ENCODE measurements around the gene MADCAM1. TPM values are rescaled to one million over a fixed set of nuclear protein-coding genes. Genes with fewer than 3 reads are reported as not detected.

MADCAM1 gene
- total RNA-seq, 2 experiments from 2014 or later = 0.69 to 2.0 TPM

DNA sequence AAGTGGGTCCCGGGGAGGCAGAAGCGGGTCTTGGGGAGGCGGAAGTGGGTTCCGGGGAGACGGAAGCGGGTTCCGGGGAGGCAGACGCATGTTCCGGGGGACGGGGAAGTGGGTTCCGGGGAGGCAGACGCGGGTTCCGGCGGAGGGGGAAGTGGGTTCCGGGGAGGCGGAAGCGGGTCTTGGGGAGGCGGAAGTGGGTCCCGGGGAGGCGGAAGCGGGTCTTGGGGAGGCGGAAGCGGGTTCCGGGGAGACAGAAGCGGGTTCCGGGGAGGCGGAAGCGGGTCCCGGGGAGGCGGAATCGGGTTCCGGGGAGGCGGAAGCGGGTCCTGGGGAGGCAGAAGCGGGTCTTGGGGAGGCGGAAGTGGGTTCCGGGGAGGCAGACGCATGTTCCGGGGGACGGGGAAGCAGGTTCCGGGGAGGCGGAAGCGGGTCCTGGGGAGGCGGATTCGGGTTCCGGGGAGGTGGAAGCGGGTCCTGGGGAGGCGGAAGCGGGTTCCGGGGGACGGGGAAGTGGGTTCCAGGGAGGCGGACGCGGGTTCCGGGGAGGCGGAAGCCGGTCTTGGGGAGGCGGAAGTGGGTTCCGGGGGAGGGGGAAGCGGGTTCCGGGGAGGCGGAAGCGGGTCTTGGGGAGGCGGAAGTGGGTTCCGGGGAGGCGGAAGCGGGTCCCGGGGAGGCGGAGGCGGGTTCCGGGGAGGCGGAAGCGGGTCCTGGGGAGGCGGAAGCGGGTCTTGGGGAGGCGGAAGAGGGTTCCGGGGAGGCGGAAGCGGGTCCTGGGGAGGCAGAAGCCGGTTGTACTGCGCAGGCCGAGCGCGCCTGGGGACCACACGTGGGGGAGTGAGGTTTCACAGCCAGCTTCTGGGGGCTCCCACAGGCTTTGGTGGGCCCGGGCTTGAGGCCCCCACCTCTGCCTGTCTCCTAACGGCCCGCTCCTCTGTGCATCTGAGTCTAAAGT is 37.9 kb upstream of the MADCAM1 start:
- BruUV-seq (replicated peaks) = no TSS peak
- H3K4me3 ChIP-seq (ENCODE audit: low read depth, low read length, poor library complexity, severe bottlenecking) = no peak overlapping the region
- POLR2A ChIA-PET = no interaction called here
- H3K36me3 ChIP-seq (ENCODE audit: insufficient read depth, low read length) = no peaks in the 10 kb centered on the region
- intact Hi-C loops (cut with micrococcal nuclease; ENCODE audit: unreplicated experiment) = no loop called here
- no peaks in the 10 kb centered on the region for H3K9me3 ChIP-seq (ENCODE audit: low read length)
- CTCF ChIA-PET (ENCODE audit: unreplicated experiment) = no interaction called here
- no peak overlapping the region for H2AFZ ChIP-seq (ENCODE audit: low read length)
- H3K79me2 ChIP-seq (ENCODE audit: insufficient read depth, low read depth, low read length) = no peaks in the 10 kb centered on the region
- H3K9me2 ChIP-seq (ENCODE audit: insufficient read depth, low read length) = no peaks in the 10 kb centered on the region
- no peaks in the 10 kb centered on the region for H4K20me1 ChIP-seq (ENCODE audit: insufficient read depth, low read length)
- TF ChIP-seq EZH2phosphoT487 (IDR thresholded peaks at IDR 0.05; ENCODE audit: borderline replicate concordance, low read depth, low read length) = no peak
- TF ChIP-seq, protein P1, sequence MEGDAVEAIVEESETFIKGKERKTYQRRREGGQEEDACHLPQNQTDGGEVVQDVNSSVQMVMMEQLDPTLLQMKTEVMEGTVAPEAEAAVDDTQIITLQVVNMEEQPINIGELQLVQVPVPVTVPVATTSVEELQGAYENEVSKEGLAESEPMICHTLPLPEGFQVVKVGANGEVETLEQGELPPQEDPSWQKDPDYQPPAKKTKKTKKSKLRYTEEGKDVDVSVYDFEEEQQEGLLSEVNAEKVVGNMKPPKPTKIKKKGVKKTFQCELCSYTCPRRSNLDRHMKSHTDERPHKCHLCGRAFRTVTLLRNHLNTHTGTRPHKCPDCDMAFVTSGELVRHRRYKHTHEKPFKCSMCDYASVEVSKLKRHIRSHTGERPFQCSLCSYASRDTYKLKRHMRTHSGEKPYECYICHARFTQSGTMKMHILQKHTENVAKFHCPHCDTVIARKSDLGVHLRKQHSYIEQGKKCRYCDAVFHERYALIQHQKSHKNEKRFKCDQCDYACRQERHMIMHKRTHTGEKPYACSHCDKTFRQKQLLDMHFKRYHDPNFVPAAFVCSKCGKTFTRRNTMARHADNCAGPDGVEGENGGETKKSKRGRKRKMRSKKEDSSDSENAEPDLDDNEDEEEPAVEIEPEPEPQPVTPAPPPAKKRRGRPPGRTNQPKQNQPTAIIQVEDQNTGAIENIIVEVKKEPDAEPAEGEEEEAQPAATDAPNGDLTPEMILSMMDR (conservative IDR thresholded peaks at IDR 0.05; ENCODE audit: low read length) = no peak
- H3K4me1 ChIP-seq (ENCODE audit: insufficient read depth, low read length, poor library complexity, severe bottlenecking) = no peaks in the 10 kb centered on the region
- no peak overlapping the region for H3K27ac ChIP-seq (ENCODE audit: low read depth, low read length, poor library complexity, severe bottlenecking)
- no peak overlapping the region for H3K4me2 ChIP-seq (ENCODE audit: low read length)
- no peak for DNase-seq (ENCODE audit: low spot score)

DNA sequence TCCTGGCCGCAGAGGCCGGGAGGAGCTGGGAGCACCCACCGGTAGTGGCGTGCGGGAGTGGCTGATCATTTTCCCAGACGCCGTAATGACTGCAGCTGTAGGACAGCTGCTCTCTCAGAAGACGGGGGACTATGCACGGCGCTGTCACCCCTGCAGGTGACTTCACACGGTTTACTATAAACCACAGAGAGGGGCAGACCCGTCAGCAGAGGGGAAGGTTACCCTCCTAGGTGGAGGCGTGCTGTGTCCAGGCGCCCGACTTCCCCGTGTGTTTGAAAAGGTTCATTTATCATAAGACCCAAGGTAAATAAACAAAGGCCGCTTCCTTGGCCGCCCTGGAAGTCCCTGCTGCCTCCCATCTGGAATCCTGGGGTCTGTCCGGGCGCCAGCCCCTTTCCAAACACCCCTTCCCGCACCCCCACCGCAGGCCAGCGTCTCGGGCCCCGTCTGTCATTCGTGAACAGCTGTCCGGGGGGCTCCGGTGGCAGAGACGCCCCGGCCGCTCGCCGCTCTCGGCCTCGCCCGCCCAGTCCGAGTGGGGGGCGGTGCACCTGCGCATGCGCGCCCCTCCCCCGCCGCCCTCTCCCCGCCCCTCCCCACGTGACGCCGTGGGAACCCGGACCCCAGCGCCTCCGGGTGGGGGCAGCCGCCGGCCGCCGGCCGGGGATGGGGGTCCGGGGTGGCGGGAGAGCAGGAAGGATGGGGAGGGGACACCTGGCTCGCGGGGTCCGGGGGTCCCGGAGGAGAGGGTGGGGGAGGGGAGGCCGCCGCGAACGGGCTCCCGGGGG is 36.4 kb upstream of the MADCAM1 start:
- H4K20me1 ChIP-seq (ENCODE audit: insufficient read depth, low read length) = no peaks in the 10 kb centered on the region
- no peak for DNase-seq (ENCODE audit: low spot score)
- intact Hi-C loops (cut with micrococcal nuclease; ENCODE audit: unreplicated experiment) = no loop called here
- CTCF ChIA-PET (ENCODE audit: unreplicated experiment) = no interaction called here
- BruUV-seq (replicated peaks) = no TSS peak
- H3K4me2 ChIP-seq (ENCODE audit: low read length) = no peak overlapping the region
- H3K4me3 ChIP-seq (ENCODE audit: low read depth, low read length, poor library complexity, severe bottlenecking) = no peak overlapping the region
- POLR2A ChIA-PET = no interaction called here
- no peaks in the 10 kb centered on the region for H3K36me3 ChIP-seq (ENCODE audit: insufficient read depth, low read length)
- no peak overlapping the region for H2AFZ ChIP-seq (ENCODE audit: low read length)
- no peak overlapping the region for H3K27ac ChIP-seq (ENCODE audit: low read depth, low read length, poor library complexity, severe bottlenecking)
- H3K9me2 ChIP-seq (ENCODE audit: insufficient read depth, low read length) = no peaks in the 10 kb centered on the region
- no peak for TF ChIP-seq EZH2phosphoT487 (IDR thresholded peaks at IDR 0.05; ENCODE audit: borderline replicate concordance, low read depth, low read length)
- TF ChIP-seq, protein P1 (conservative IDR thresholded peaks at IDR 0.05; ENCODE audit: low read length) = no peak
- no peaks in the 10 kb centered on the region for H3K4me1 ChIP-seq (ENCODE audit: insufficient read depth, low read length, poor library complexity, severe bottlenecking)
- no peaks in the 10 kb centered on the region for H3K9me3 ChIP-seq (ENCODE audit: low read length)
- H3K79me2 ChIP-seq (ENCODE audit: insufficient read depth, low read depth, low read length) = no peaks in the 10 kb centered on the region

Data from OCI-LY7 (cell line).